Keratinocyte (primary cell): Measurements from ENCODE around the gene MMP21. TPM values are rescaled to one million over a fixed set of nuclear protein-coding genes. Genes with fewer than 3 reads are reported as not detected.

ENCODE experiments used
- DNase-seq: peaks from one replicate; pipeline ENCODE4 v3.0.0-alpha.2; 2011; ENCODE audit warnings: low read depth, missing footprints, low spot score
- FAIRE-seq: peaks from 2 replicates; lab custom pipeline; 2011; peaks lifted over from hg19 to GRCh38; lab: Jason Lieb, UNC
- H2AFZ ChIP-seq: 2 replicates; pipeline ENCODE4 v1.6.0; 2012; ENCODE audit warnings: low read length, control low read depth, inconsistent platforms; ENCODE audit not compliant: control insufficient read depth
- H3K27ac ChIP-seq: 2 replicates; pipeline ENCODE4 v1.5.1; 2011; ENCODE audit warnings: low read length; ENCODE audit not compliant: control insufficient read depth, insufficient read depth
- H3K27me3 ChIP-seq: 3 replicates; pipeline ENCODE4 v1.6.0; 2011; ENCODE audit warnings: low read length; ENCODE audit not compliant: control insufficient read depth, insufficient read depth; ENCODE audit errors: extremely low read depth
- H3K36me3 ChIP-seq, 2 experiments: 2 replicates in 1 of 2; 3 replicates in 1 of 2; pipeline ENCODE4 v1.5.1; 2011; ENCODE audit warnings: low read length in 2 of 2, mild to moderate bottlenecking in 1 of 2; ENCODE audit not compliant: control insufficient read depth in 2 of 2, insufficient read depth in 2 of 2; ENCODE audit errors: extremely low read depth in 1 of 2
- H3K4me1 ChIP-seq: 3 replicates; pipeline ENCODE4 v1.5.1; 2011; ENCODE audit warnings: low read length; ENCODE audit not compliant: control insufficient read depth, insufficient read depth; ENCODE audit errors: extremely low read depth
- H3K4me2 ChIP-seq: 3 replicates; pipeline ENCODE4 v1.6.0; 2011; ENCODE audit warnings: low read depth, low read length; ENCODE audit not compliant: control insufficient read depth, insufficient read depth; ENCODE audit errors: extremely low read depth
- H3K4me3 ChIP-seq, 3 experiments: fragments of 200-600 bp in 1 of 3; sonication (generic) in 1 of 3; 2 replicates in 2 of 3; 3 replicates in 1 of 3; pipeline ENCODE4 v1.5.1; 2011 to 2016; ENCODE audit warnings: low read length in 3 of 3, mild to moderate bottlenecking in 3 of 3, control low read depth in 2 of 3, inconsistent platforms in 1 of 3, low read depth in 1 of 3, mixed read lengths in 1 of 3, mixed run types in 1 of 3, moderate library complexity in 1 of 3; ENCODE audit not compliant: control insufficient read depth in 2 of 3, insufficient read depth in 2 of 3; ENCODE audit errors: extremely low read depth in 1 of 3
- H3K79me2 ChIP-seq: 2 replicates; pipeline ENCODE4 v1.6.0; 2012; ENCODE audit warnings: low read length; ENCODE audit not compliant: control insufficient read depth, insufficient read depth
- H3K9ac ChIP-seq: 3 replicates; pipeline ENCODE4 v1.6.0; 2011; ENCODE audit warnings: low read length; ENCODE audit not compliant: control insufficient read depth, insufficient read depth; ENCODE audit errors: extremely low read depth
- H3K9me1 ChIP-seq: 3 replicates; pipeline ENCODE4 v1.6.0; 2011; ENCODE audit warnings: low read length; ENCODE audit not compliant: control insufficient read depth, insufficient read depth; ENCODE audit errors: extremely low read depth
- H3K9me3 ChIP-seq: 2 replicates; pipeline ENCODE4 v1.5.1; 2012; ENCODE audit warnings: low read depth, low read length; ENCODE audit not compliant: control insufficient read depth
- H4K20me1 ChIP-seq: 3 replicates; pipeline ENCODE4 v1.6.0; 2011; ENCODE audit warnings: low read length; ENCODE audit not compliant: control insufficient read depth, insufficient read depth; ENCODE audit errors: extremely low read depth
- EZH2 ChIP-seq: IDR thresholded peaks from one replicate; pipeline ENCODE4 v1.6.1; 2012; ENCODE audit warnings: inconsistent platforms, mild to moderate bottlenecking, low read length, moderate library complexity
- dilution Hi-C: fragments of 300-500 bp; cut with MboI; formaldehyde crosslinking; loops from one replicate; pipeline ENCODE4 v1.7.0; 2020; ENCODE audit warnings: low sequenced_read_pairs; ENCODE audit not compliant: extremely low pct_ligation_motif_present
- polyA plus RNA-seq, 5 experiments: library from polyadenylated mRNA; depleted of rRNA in 3 of 5; stranded (reverse) in 3 of 5; stranded (forward) in 1 of 5; unstranded in 1 of 5; fragments of >200 nt; gene quantifications; 1 replicate in 1 of 5; 2 replicates in 3 of 5; 3 replicates in 1 of 5; pipeline versions ENCODE4 v1.2.1 to v1.2.3, GENCODE V29; 2011 to 2012; ENCODE audit warnings: missing spikeins in 2 of 5, low read depth in 1 of 5, low replicate concordance in 1 of 5
- TF ChIP-seq, protein P1 (sequence below), 3 experiments: IDR thresholded peaks in 1 of 3; conservative IDR thresholded peaks in 1 of 3; optimal IDR thresholded peaks in 1 of 3; 2 replicates in 2 of 3; 3 replicates in 1 of 3; pipeline versions ENCODE3 to v1.5.1; 2011; ENCODE audit warnings: low read length in 3 of 3, mild to moderate bottlenecking in 3 of 3, moderate library complexity in 2 of 3, control low read depth in 1 of 3, inconsistent platforms in 1 of 3; ENCODE audit not compliant: insufficient read depth in 2 of 3; ENCODE audit errors: extremely low read depth in 1 of 3

MMP21 gene
- polyA plus RNA-seq, 1 donor (not counting 4 experiments of a cell fraction or from before 2014, with no cell fraction given) = not detected

DNA sequence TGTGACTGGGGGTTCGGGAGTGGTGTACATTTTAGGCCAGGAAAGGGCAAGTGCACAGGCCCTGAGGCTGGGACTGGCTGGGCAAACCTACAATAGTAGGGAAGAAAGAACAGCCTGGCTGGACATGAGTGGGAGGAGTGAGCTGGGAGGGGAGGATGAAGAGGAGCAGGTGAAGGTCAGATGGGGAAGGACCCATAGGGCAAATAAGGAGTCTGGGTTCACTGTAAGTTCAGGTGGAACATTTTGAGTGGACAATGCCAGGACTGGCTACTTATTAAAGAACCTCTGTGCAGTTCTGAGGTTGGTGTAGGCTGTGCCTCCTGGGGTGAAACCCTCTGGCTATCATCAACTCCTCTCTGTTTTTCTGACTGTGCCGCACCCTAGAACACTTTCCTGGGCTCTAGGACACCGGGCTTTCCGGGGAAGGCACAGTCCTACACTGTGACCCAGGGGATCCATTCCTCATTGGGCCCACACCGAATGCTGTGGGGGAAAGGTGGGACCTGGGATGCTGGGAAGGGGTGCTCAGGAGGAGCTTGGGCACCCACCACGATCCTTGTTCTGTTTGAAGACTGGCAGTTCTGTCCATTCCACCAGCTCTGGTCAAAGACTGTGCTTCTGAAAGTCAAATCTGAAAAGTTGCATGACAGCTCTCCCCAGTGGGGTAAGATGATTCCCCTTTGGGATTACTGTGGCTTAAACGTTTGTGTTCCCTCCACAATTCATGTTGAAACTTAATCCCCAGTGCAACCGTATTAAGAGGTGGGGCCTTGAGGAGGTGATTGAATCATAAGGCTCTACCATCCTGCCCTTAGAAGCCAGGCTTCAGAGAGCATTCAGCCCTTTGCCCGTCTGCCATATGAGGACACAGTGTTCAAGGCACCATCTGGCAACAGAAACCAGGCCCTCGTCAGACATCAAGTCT, 4.0 kb upstream of the MMP21 start:
- Histone ChIP-seq H3K27ac (no peak overlapping the region), H3K9me1 (no peaks in the 10 kb centered on the region), H4K20me1 (no peaks in the 10 kb centered on the region), H3K4me2 (no peak overlapping the region), H3K4me3 (no peak overlapping the region), H3K27me3 (no peaks in the 10 kb centered on the region), H3K79me2 (no peaks in the 10 kb centered on the region), H2AFZ (no peak overlapping the region), H3K9ac (no peak overlapping the region), H3K36me3 (no peaks in the 10 kb centered on the region), H3K9me3 (no peaks in the 10 kb centered on the region), H3K4me1 (no peaks in the 10 kb centered on the region)
- FAIRE-seq (no peak), DNase-seq (no peak)
- dilution Hi-C loops = no loop called here
- TF ChIP-seq, protein P1, sequence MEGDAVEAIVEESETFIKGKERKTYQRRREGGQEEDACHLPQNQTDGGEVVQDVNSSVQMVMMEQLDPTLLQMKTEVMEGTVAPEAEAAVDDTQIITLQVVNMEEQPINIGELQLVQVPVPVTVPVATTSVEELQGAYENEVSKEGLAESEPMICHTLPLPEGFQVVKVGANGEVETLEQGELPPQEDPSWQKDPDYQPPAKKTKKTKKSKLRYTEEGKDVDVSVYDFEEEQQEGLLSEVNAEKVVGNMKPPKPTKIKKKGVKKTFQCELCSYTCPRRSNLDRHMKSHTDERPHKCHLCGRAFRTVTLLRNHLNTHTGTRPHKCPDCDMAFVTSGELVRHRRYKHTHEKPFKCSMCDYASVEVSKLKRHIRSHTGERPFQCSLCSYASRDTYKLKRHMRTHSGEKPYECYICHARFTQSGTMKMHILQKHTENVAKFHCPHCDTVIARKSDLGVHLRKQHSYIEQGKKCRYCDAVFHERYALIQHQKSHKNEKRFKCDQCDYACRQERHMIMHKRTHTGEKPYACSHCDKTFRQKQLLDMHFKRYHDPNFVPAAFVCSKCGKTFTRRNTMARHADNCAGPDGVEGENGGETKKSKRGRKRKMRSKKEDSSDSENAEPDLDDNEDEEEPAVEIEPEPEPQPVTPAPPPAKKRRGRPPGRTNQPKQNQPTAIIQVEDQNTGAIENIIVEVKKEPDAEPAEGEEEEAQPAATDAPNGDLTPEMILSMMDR (optimal IDR thresholded peaks at IDR 0.05 in 1 of 3, IDR thresholded peaks at IDR 0.05 in 1 of 3, conservative IDR thresholded peaks at IDR 0.05 in 1 of 3; ENCODE audit: extremely low read depth in 1 of 3, insufficient read depth in 2 of 3, low read length in 3 of 3) = no peak
- no peak for TF ChIP-seq EZH2

DNA sequence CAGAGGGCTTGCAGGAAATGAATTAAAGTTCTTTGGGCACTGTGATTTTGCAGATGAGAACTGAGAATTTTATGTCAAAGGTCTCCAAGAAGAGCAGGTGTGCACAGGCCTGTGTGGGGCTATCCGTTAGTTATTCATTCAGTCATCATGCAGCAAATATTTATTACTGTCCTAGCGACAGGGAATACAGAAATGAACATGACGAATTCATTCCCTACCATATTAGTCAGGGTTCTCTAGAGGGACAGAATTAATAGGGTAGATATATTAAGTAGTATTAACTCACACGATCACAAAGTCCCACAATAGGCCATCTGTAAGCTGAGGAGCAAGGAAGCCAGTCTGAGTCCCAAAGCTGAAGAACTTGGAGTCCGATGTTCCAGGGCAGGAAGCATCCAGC, 2.9 kb upstream of the MMP21 start:
- Histone ChIP-seq H3K27me3 (no peaks in the 10 kb centered on the region), H4K20me1 (no peaks in the 10 kb centered on the region), H3K4me2 (no peak overlapping the region), H3K27ac (no peak overlapping the region), H3K79me2 (no peaks in the 10 kb centered on the region), H3K9me1 (no peaks in the 10 kb centered on the region), H3K4me1 (no peaks in the 10 kb centered on the region), H3K36me3 (no peaks in the 10 kb centered on the region), H3K9ac (no peak overlapping the region), H3K4me3 (no peak overlapping the region), H3K9me3 (no peaks in the 10 kb centered on the region), H2AFZ (no peak overlapping the region)
- DNase-seq (no peak), FAIRE-seq (no peak)
- TF ChIP-seq EZH2 = no peak
- TF ChIP-seq, protein P1 (optimal IDR thresholded peaks at IDR 0.05 in 1 of 3, IDR thresholded peaks at IDR 0.05 in 1 of 3, conservative IDR thresholded peaks at IDR 0.05 in 1 of 3; ENCODE audit: extremely low read depth in 1 of 3, insufficient read depth in 2 of 3, low read length in 3 of 3) = no peak
- dilution Hi-C loops = no loop called here
